Upper lobe of left lung (tissue), 6 donors: Measurements from ENCODE around the gene MYO3B. TPM values are rescaled to one million over a fixed set of nuclear protein-coding genes. Genes with fewer than 3 reads are reported as not detected.
"Not testable (repeated sequence)": the region's sequence is repeated elsewhere in the genome, so short reads cannot be mapped to it uniquely, and the experiment has no call there.

Experiments
- ATAC-seq, 2 donors: fragments of 200-7000 bp; cut with Tn5 transposase; one replicate each; pipeline ENCODE4 v1.9.1; 2022; ENCODE audit warnings: mild to moderate bottlenecking in 2 of 2, moderate library complexity in 2 of 2; ENCODE audit not compliant: low FRiP score in 2 of 2
- DNase-seq, 2 donors: peaks; one replicate each; pipeline ENCODE4 v3.0.0-alpha.2; 2019 to 2020
- H3K27ac ChIP-seq, 4 donors: fragments of 200-600 bp; sonication (generic); one replicate each; pipeline ENCODE4 v1.5.1; 2016 to 2019
- H3K27me3 ChIP-seq, 4 donors: fragments of 200-600 bp; sonication (generic); one replicate each; pipeline ENCODE4 v1.5.1; 2017 to 2019
- H3K36me3 ChIP-seq, 4 donors: fragments of 200-600 bp; sonication (generic); one replicate each; pipeline ENCODE4 v1.5.1; 2016 to 2019
- H3K4me1 ChIP-seq, 4 donors: fragments of 200-600 bp; sonication (generic); one replicate each; pipeline ENCODE4 v1.5.1; 2018 to 2019
- H3K4me3 ChIP-seq, 4 donors: fragments of 200-600 bp; sonication (generic); one replicate each; pipeline ENCODE4 v1.5.1; 2017 to 2019; ENCODE audit warnings: mild to moderate bottlenecking in 2 of 4, moderate library complexity in 1 of 4
- H3K9me3 ChIP-seq, 4 donors: fragments of 200-600 bp; sonication (generic); one replicate each; pipeline ENCODE4 v1.5.1; 2018 to 2019
- CTCF ChIP-seq, 6 experiments: fragments of 450-650 bp in 4 of 6; fragments of 200-600 bp in 2 of 6; sonication (generic) in 2 of 6; IDR thresholded peaks; one replicate each; pipeline ENCODE4 v1.5.1; 2016 to 2019; ENCODE audit warnings: antibody characterized with exemption in 6 of 6
- EP300 ChIP-seq, 4 donors: sonication (generic); formaldehyde crosslinking; IDR thresholded peaks; one replicate each; pipeline ENCODE4 v1.5.1; 2017; ENCODE audit warnings: antibody characterized with exemption in 4 of 4, control low read depth in 2 of 4
- POLR2A ChIP-seq, 4 donors: fragments of 450-650 bp; IDR thresholded peaks; one replicate each; pipeline ENCODE4 v1.5.1; 2016 to 2017; ENCODE audit warnings: antibody characterized with exemption in 4 of 4, mild to moderate bottlenecking in 2 of 4
- POLR2AphosphoS5 ChIP-seq, 2 donors: sonication (generic); formaldehyde crosslinking; IDR thresholded peaks; one replicate each; pipeline ENCODE4 v1.5.1; 2017; ENCODE audit warnings: antibody characterized with exemption in 2 of 2
- WGBS, 2 donors: methylation state at CpG; one replicate each; pipeline ENCODE4 v1.1.5; 2017 to 2018; 5-methylcytosine and 5-hydroxymethylcytosine counted together
- total RNA-seq, 6 donors: library from RNA; depleted of rRNA in 4 of 6; stranded (reverse); fragments of >200 nt in 4 of 6; gene quantifications; one replicate each; pipeline versions ENCODE4 v1.1.0 to v1.2.1, GENCODE V29; 2016 to 2021
- donor health status: DM: no; HTN: no; CAD: no; lungs with moderate emphysema.
- donor health status: DM: no; HTN: yes; CAD: no; lungs with severe emphysema.

MYO3B gene
- total RNA-seq, 6 donors from 2014 or later = 0.09 to 0.20 (median 0.13) TPM; not detected in 3

GRCh38 chr2:170548304-170548703 lies 370.4 kb downstream of the MYO3B start:
- H3K36me3 ChIP-seq = no peaks in the 10 kb centered on the region
- TF ChIP-seq POLR2AphosphoS5 (IDR thresholded peaks at IDR 0.05) (no peak), POLR2A (IDR thresholded peaks at IDR 0.05) (no peak), CTCF (IDR thresholded peaks at IDR 0.05) (no peak), EP300 (IDR thresholded peaks at IDR 0.05) (no peak)

GRCh38 chr2:170550501-170550900 lies 372.6 kb downstream of the MYO3B start:
- peaks cover 0 to 13% (median 8%) of the 10 kb centered on the region in 4 donors for H3K9me3 ChIP-seq
- H3K27me3 ChIP-seq = no peaks in the 10 kb centered on the region
- no peak overlapping the region for H3K4me3 ChIP-seq
- ATAC-seq = no peak
- no peaks in the 10 kb centered on the region for H3K4me1 ChIP-seq
- TF ChIP-seq POLR2A (IDR thresholded peaks at IDR 0.05) = no peak
- no peak for TF ChIP-seq POLR2AphosphoS5 (IDR thresholded peaks at IDR 0.05)
- no peak for TF ChIP-seq CTCF (IDR thresholded peaks at IDR 0.05)
- TF ChIP-seq EP300 (IDR thresholded peaks at IDR 0.05) = no peak
- WGBS, 2 donors = 56 to 69% methylated on average over 2 of the region's 2 CpGs
- H3K27ac ChIP-seq = no peak overlapping the region
- H3K36me3 ChIP-seq = no peaks in the 10 kb centered on the region
- no peak for DNase-seq

More at GRCh38 chr2:170548304-170548703, 370.4 kb downstream of the MYO3B start:
- Histone ChIP-seq H3K9me3 (peaks cover 0 to 19% (median 12%) of the 10 kb centered on the region in 4 donors), H3K27me3 (no peaks in the 10 kb centered on the region), H3K4me1 (no peaks in the 10 kb centered on the region), H3K27ac (no peak overlapping the region), H3K4me3 (no peak overlapping the region)
- no peak for DNase-seq
- WGBS, 2 donors = 93% methylated on average over 2 of the region's 2 CpGs
- no peak for ATAC-seq

GRCh38 chr2:170551899-170552298 lies 374.0 kb downstream of the MYO3B start:
- not testable (repeated sequence) for H3K27ac ChIP-seq, H3K36me3 ChIP-seq, H3K4me3 ChIP-seq, H3K27me3 ChIP-seq, H3K4me1 ChIP-seq, ATAC-seq, DNase-seq
- H3K9me3 ChIP-seq = peaks cover 0 to 13% (median 8%) of the 10 kb centered on the region in 4 donors

- TF ChIP-seq POLR2AphosphoS5 (IDR thresholded peaks at IDR 0.05) = no peak
- no peak for TF ChIP-seq CTCF (IDR thresholded peaks at IDR 0.05)
- TF ChIP-seq POLR2A (IDR thresholded peaks at IDR 0.05) = no peak
- no peak for TF ChIP-seq EP300 (IDR thresholded peaks at IDR 0.05)
- Histone ChIP-seq H3K4me3 (no peak overlapping the region), H3K36me3 (no peaks in the 10 kb centered on the region), H3K27ac (no peak overlapping the region), H3K9me3 (peaks cover 0 to 13% (median 8%) of the 10 kb centered on the region in 4 donors), H3K4me1 (no peaks in the 10 kb centered on the region), H3K27me3 (no peaks in the 10 kb centered on the region)
- DNase-seq (no peak), ATAC-seq (no peak)
- WGBS, 2 donors = 77 to 83% methylated on average over 4 of the region's 4 CpGs
Measured at GRCh38 chr2:170553748-170554147, 375.8 kb downstream of the MYO3B start.

- Histone ChIP-seq H3K4me3 (no peak overlapping the region), H3K4me1 (no peaks in the 10 kb centered on the region), H3K9me3 (peaks cover 0 to 13% (median 8%) of the 10 kb centered on the region in 4 donors), H3K27me3 (no peaks in the 10 kb centered on the region), H3K36me3 (no peaks in the 10 kb centered on the region), H3K27ac (no peak overlapping the region)
- ATAC-seq (no peak), DNase-seq (no peak)
- 66 to 74% methylated on average over 7 of the region's 7 CpGs for WGBS, 2 donors
- no peak for TF ChIP-seq POLR2AphosphoS5 (IDR thresholded peaks at IDR 0.05)
- TF ChIP-seq POLR2A (IDR thresholded peaks at IDR 0.05) = no peak
- TF ChIP-seq CTCF (IDR thresholded peaks at IDR 0.05) = no peak
- no peak for TF ChIP-seq EP300 (IDR thresholded peaks at IDR 0.05)
Measured at GRCh38 chr2:170554278-170554955, 376.5 kb downstream of the MYO3B start.
